Fibroblast of skin of left quadriceps (primary cell): Measurements from ENCODE around the gene FAM131B.
A peak's percentile ranks its signal among the peaks of the same experiment; 100 is the strongest.
"Not testable (repeated sequence)": the region's sequence is repeated elsewhere in the genome, so short reads cannot be mapped to it uniquely, and the experiment has no call there.

Experiments used
- DNase-seq, 2 experiments: peaks; one replicate each; pipeline ENCODE4 v3.0.0-alpha.2; 2013; ENCODE audit warnings: low read depth in 2 of 2

Gene FAM131B

DNA sequence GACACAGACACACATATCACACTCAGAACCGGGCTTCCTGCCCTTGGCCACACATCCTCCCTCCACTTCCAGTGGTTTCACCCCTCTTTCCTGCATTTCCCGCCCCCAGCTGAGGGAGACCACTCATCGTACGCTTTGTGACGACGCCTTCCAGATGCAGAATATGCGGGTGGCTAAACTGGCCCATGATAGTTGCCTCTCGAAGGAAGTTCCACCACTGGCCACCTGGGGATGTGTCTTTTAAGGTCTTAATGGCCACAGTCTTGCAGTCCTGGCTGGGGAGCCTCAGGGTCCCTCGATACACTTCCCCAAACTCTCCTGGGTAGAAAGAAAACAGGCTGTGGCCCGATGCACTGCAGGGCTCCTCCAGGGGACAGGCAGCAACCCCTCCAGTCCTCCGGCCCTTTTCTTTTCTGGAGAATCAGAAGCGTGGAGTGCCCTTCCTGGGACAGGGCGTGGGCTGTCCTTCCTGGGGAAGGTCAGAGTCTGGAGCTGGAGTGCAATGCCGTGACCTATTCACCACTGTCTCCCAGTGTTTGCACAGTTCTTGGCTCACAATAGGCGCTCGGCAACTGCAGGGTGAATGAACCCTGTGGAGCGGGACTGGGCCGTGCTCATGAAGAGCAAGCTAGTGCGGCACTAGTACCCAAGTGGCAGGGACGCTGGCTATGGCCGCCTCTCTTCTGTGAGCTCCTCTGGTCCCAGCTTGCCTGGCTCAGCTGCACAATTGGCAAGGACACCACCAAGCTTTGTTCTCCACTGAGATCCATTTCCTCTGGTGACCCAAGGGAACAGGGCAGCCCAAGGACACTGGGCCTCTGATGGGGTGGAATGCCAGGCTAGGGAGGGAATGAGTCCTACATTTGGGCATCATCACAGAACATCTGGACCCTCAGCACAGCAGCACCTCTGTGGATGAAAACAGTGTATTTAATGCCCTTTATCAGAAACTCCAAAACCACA, 33.0 kb upstream of the FAM131B start:
- DNase-seq = no peak

- no peak for DNase-seq
These were observed 32.3 kb upstream of the FAM131B start for GRCh38 chr7:143394777-143395176.

- no peak for DNase-seq
These were observed 31.6 kb upstream of the FAM131B start for GRCh38 chr7:143394068-143394467.

DNA sequence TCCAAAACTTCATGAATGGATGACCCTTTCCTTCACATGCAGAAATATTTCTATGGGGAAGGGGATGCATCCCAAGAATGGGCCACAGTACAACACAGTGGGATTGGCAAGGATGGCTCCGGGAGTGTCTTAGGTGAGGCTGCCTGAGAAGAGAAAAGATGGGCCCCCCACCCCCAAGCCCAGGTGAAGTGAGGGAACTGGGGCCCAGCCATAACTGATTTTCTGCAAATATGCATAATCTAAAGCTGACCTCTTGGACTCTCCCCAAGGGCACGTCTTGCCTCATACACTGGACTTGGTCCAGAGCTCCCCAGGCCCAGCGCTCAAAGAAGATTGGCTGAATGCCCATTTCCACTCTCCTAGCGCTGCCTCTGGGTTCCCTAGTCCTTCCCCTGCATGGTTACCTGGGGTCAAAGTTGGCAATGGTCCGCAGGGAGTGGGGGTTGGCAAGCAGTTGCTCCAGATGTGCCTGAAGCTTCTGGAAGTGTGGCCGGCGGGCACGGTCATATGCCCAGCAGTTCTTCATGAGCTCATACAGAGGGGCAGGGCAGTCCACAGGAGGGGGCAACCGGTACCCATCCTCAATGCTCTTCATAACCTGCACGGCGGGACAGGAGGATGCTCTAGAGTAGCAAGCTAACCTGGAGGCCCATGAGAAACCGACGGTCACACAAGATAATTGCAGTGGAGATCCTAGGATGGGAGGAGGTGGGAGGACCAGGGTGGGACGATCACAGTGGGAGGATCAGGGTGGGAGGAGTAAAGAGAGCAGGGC, 30.9 kb upstream of the FAM131B start:
- DNase-seq = no peak

GRCh38 chr7:143392875-143393266, 30.4 kb upstream of the FAM131B start:
- DNase-seq = no peak

GRCh38 chr7:143392427-143392826, 29.9 kb upstream of the FAM131B start:
- not testable (repeated sequence) for DNase-seq

- peak; percentile 60 to 68 for DNase-seq
These were observed 29.2 kb upstream of the FAM131B start for GRCh38 chr7:143391462-143392404.

DNA sequence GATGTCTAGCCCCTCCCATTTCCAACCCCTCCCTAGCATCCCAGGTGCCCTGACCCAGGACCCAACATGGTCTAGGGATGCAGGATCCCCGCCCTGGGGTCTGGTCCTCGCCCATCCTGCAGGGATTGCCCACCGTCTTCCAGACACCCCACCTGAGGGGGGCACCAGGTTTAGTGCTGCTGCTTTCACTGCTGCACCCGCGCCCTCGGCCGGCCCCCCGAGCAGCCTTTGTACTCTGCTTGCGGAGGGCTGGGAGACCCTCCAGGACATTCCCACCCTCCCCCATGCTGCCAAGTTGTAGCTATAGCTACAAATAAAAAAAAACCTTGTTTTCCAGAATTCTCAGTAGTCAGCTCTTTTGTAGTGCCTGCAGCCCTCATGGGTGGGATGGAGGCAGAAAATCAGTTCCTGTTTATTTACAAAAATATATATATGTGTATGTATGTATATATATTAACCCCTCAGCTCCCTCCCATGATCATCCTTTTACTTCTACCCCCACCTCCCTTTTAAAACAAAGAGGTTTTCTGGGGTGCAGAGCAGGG, 28.3 kb upstream of the FAM131B start:
- DNase-seq = no peak

GRCh38 chr7:143390104-143390772, 27.7 kb upstream of the FAM131B start:
- DNase-seq = no peak

GRCh38 chr7:143389316-143390103, 27.0 kb upstream of the FAM131B start:
- no peak for DNase-seq

- DNase-seq = no peak
These were observed 26.1 kb upstream of the FAM131B start for GRCh38 chr7:143388491-143389101.

- no peak for DNase-seq
These were observed 25.5 kb upstream of the FAM131B start for GRCh38 chr7:143388051-143388450.

GRCh38 chr7:143387156-143387975, 24.9 kb upstream of the FAM131B start:
- DNase-seq = no peak

DNA sequence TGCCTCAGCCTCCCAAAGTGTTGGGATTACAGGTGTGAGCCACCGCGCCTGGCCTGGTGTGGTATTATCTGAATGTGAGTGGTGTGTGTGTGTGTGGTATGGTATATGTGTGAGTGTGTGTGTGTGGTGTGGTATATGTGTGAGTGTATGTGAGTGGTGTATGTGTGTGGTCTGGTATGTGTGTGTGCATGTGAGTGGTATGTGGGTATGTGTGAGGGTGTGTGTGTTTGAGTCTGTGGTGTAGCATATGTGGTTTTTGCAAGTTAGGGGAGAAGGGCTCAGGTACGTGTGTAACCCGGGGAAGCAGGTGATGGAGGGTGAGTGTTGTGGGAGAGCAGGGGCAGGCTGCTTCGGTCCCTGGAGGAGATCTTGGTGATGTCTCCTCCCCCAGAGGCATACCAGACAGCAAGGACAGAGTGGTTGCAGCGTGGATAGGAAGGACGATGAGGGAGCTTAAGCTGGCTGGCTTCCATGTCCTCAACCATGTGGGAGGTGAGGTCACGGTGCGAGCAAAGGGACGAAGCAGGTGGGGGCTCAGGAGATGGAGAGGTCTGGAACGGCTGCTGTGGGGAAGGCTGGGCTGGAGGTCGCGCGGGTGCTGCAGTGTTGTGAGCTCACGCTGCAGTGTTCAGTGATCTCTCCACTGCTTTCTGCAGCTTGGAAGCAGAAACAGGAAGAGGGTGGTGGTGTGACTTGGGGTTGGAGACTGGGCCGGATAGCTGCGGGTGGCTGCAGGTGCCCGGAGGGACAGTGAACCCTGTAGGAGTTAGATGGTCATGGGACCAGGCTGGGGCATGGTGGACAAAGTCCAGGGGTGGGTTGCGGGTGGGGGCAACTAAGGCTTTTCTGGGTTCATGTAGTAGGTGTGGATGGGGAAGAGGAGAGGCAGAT, 23.6 kb upstream of the FAM131B start:
- no peak for DNase-seq

DNA sequence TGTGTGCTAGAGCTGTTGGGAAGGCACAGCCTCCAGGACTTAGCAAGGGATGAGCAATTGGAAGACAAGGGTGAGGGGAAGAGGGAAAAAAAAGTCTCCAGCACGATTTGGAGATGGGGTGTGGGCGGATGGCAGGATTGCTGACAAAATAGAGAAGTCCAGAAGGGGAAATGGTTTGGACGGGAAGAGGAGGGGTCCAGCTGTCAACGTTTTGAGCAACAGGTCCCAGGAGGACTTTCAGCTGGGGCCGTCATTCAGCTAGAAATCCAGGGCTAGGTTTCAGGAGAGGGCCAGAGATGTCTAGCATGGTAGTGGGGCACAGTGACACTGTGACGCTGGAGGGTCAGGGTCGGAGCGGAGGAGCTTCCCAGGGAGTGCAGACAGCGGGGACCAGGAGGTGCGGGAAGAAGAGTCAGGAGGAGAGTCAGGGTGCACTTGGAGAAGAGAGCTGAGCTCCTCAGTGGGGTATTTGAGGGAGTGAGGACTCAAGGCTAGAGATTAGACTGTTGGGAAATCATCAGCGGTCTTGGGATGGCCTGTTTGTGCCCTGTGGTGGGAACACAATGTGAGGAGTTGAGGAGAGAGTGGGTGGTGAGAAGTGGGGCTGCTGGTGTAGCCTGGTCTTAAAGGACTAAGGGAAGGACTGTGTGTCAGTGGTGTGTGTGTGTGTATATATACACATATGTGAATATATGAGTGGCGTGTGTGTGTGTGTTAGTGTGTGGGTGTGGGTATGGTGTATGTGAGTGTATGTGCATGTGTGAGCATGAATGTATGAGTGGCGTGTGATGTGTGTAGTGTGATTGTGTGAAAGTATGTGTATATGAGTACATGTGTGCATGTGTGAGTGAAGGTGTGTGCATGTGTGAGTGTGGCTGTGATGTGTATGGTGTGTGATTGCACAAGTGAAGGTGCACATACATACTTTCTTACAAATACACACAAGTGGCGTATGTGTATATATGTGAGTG, 22.4 kb upstream of the FAM131B start:
- DNase-seq = no peak

- no peak for DNase-seq
These were observed 21.6 kb upstream of the FAM131B start for GRCh38 chr7:143384148-143384547.

DNA sequence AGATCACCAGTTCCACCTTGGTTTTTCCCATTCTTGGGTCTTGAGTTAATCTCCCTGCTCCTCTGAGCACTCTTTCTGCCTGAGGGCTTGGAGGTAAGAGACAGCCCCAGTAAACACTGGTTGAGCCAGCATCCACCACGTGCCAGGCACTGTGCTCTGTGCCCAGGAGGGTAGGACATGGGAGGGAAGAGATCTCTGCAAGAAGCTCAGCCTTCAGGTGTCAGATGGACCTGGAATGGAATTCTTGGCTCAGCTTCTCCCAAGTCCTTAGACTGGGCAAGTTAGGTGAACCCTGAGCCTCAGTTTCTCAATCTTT, 21.1 kb upstream of the FAM131B start:
- DNase-seq = no peak
